BE2C (cell line): ENCODE results near the gene C1orf167.

Source experiments
- DNase-seq: peaks from one replicate; pipeline ENCODE4 v3.0.0-alpha.2; 2020
- H3K27me3 ChIP-seq: fragments of 250-450 bp; sonication (Bioruptor Pico); 2 replicates; pipeline ENCODE4 v1.5.1; 2020; ENCODE audit warnings: mild to moderate bottlenecking
- H3K36me3 ChIP-seq: fragments of 250-450 bp; sonication (Bioruptor Pico); 2 replicates; pipeline ENCODE4 v1.5.1; 2020; ENCODE audit warnings: mild to moderate bottlenecking
- H3K4me1 ChIP-seq: fragments of 250-450 bp; sonication (Bioruptor Pico); 2 replicates; pipeline ENCODE4 v1.5.1; 2020
- H3K4me3 ChIP-seq: 2 replicates; pipeline ENCODE4 v1.5.1; 2011; ENCODE audit warnings: low read depth, low read length
- H3K9me3 ChIP-seq: fragments of 250-450 bp; sonication (Bioruptor Pico); 2 replicates; pipeline ENCODE4 v1.5.1; 2020
- TF ChIP-seq, protein P1 (sequence below): IDR thresholded peaks from 2 replicates; pipeline ENCODE4 v1.5.1; 2012; ENCODE audit warnings: mild to moderate bottlenecking, low read depth, low read length

The C1orf167 gene

DNA sequence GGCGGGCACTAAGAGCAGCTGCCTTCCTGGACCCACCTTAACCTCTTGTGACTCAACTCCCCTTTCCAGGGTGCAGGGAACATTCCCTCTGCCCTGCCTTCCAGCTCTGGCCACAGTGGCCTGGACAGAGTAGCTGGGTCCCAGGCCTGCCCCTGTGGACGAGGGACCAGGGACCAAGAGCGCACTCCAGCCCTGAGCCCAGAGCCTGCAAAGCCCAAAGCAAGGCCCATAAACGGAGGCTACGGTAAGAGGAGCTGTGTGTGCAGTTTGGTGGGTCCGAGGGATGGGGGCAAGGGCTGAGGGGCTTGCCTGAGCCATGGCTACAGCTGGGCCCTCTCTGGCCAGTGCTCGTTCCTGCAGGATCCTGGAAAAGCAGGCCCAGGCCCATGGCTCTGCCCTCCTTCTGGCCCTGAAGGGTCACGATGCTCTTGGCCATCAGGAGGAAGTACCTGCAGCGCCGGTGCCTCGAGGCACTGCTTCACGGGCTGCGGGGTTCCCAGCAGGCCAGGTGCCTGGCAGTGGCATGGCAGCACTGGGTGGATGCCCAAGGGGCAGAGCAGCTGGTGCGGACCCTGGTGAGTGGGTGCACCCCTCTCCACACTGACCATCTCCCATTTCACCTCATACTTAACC is 25.9 kb downstream of the C1orf167 start:
- DNase-seq: no peak
- Histone ChIP-seq H3K4me1 (no peaks in the 10 kb centered on the region), H3K27me3 (no peaks in the 10 kb centered on the region), H3K4me3 (no peak overlapping the region), H3K36me3 (no peaks in the 10 kb centered on the region), H3K9me3 (no peaks in the 10 kb centered on the region)
- TF ChIP-seq, protein P1, sequence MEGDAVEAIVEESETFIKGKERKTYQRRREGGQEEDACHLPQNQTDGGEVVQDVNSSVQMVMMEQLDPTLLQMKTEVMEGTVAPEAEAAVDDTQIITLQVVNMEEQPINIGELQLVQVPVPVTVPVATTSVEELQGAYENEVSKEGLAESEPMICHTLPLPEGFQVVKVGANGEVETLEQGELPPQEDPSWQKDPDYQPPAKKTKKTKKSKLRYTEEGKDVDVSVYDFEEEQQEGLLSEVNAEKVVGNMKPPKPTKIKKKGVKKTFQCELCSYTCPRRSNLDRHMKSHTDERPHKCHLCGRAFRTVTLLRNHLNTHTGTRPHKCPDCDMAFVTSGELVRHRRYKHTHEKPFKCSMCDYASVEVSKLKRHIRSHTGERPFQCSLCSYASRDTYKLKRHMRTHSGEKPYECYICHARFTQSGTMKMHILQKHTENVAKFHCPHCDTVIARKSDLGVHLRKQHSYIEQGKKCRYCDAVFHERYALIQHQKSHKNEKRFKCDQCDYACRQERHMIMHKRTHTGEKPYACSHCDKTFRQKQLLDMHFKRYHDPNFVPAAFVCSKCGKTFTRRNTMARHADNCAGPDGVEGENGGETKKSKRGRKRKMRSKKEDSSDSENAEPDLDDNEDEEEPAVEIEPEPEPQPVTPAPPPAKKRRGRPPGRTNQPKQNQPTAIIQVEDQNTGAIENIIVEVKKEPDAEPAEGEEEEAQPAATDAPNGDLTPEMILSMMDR: no peak

DNA sequence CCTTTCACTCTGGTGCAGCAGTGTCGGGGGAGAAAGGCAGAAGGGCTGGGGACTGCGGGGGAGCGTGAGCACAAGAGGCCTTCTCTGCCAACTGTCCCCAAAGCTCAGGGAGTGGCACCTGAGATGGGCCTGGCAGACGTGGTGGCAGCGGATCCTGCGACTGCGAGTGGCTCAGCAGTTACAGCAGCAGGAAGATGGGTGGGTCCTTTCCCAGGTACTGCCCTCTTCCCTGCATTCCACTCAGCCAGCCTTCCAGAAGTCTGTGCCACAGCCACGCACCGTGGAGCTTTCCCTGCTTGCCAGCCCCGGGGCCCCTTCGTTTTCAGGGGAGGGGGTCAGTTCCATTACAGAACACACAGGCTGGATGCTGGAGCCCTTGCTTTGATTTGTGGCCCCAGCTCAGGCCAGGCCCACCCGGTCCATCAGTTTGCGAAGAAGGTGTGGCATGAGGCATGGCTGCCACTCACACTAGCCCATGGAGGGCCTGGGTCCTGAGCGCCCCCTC is 26.6 kb downstream of the C1orf167 start:
- no peaks in the 10 kb centered on the region for H3K9me3 ChIP-seq
- H3K36me3 ChIP-seq: no peaks in the 10 kb centered on the region
- no peaks in the 10 kb centered on the region for H3K4me1 ChIP-seq
- H3K27me3 ChIP-seq: no peaks in the 10 kb centered on the region
- H3K4me3 ChIP-seq: no peak overlapping the region
- no peak for DNase-seq
- TF ChIP-seq, protein P1: no peak

DNA sequence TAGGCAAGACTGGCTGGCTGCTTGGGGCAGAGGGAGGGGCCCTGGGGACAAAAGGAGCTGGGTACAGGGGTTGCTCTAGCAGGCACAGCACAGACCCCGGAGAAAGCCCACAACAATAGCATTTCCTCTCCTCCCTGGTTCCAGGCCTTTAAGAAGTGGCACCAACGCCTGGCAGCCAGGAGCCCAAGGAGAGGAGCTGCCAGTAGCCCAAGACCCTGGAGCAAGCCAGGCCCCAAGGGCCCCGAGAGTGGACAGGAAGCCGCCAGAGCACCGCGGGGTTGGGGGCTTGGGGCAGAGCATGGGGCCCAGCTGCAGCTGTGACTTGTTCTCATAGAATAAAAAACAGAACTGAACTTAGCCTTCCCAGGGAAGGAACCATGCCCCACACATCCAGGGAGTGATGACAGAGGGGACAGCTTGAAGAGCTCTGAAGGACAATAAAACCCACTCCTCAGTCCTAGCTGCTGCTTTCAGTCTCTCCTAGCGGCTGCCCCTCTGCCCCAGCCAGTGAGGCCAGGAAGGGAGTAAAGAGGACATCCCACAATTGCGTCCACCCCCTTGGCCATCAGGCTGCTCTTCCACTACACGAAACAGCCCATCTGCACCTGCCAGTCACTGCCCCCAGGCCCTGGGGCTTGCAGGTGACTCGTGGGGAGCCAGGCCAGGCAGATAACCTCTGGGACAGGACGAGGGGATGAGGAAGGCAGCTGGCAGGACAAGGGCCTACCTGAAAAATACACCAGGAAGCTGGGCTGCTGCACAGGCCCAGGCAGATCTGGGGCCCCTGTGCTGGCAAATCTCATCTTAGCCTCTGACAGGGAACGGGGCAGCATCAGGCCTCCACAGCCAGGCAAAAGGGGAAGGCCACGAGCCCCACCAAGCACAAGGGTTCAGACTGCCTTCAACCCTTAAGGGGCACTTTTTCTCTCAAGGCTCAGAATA is 27.4 kb downstream of the C1orf167 start:
- no peaks in the 10 kb centered on the region for H3K27me3 ChIP-seq
- no peaks in the 10 kb centered on the region for H3K36me3 ChIP-seq
- no peak for DNase-seq
- no peaks in the 10 kb centered on the region for H3K4me1 ChIP-seq
- H3K4me3 ChIP-seq: no peak overlapping the region
- no peaks in the 10 kb centered on the region for H3K9me3 ChIP-seq
- TF ChIP-seq, protein P1: no peak

DNA sequence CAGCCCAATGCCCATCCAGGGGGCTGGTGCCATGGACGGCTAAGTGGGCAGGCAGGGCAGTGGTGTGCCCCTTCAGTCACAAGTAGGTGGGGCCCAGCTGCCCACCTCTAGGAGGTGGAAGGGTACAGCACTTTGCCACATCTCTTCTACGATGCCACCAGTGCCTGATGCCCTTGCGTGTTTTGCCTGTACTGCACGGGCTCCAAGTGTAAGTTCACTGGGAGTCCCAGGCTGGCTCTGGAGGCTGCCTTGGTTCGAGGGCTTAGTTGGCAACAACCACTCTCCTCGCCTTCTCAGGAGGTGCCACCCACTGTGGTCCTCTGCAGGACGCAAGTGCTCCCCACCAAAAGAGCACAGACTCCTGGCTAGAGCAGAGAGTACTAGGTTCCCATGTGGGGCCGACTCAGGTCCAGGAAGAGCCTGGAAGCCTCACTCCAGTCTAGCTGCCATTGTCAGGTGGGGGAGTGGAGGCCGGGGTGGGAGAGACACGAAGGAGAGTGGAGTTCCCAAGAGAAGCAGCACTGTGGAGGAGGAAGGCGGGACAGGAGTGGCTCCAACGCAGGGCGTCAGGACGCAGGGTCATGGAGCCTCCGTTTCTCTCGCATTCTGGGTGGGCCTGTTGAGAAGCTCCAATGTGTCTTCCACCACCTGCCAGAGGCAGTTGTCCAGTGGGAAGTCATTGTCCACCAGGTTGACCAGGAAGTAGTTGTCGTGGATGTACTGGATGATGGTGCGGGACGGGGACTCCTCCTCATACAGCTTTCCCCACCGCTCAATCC is 28.3 kb downstream of the C1orf167 start:
- TF ChIP-seq, protein P1: no peak
- Histone ChIP-seq H3K4me3 (no peak overlapping the region), H3K36me3 (no peaks in the 10 kb centered on the region)

DNA sequence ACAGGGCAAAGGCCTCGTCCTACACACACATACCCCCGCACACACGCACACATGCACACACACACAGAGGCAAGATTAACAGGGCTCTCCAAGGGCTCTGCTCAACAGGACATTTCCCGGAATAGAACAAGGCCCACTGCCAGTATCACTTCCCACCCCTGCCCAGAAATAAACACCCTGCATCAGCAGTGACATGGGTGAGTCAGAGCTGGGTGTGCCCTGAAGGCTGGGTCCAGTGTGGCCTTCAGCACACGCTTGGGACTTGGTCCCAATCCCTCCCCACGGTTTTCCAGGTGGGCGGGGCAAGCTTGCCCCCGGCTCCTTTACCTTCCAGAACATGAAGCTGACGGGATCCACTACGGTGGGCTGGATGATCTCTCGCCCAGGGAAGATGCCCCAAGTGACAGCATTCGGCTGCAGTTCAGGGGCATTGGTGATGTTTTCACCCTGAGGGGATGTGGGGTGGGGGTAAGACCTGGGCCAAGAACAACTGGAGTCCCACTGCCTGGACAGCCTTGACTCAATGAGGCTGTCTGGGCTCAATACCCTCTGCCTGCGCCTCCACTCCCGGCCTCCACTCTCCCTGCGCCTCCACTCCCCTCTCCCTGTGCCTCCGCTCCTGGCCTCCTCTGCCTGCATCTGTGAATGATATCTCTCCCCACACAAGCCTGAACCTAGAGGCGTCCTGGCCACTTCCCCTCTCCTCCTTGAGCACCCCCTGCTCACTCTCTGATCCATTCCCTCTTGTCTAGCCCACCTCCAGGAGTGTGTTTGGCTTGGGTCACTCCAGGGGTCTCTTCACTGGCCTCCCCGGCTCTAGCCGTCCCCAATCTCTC is 29.1 kb downstream of the C1orf167 start:
- no peaks in the 10 kb centered on the region for H3K36me3 ChIP-seq
- H3K4me3 ChIP-seq: no peak overlapping the region
- H3K4me1 ChIP-seq: no peaks in the 10 kb centered on the region
- DNase-seq: no peak
- H3K27me3 ChIP-seq: no peaks in the 10 kb centered on the region
- no peaks in the 10 kb centered on the region for H3K9me3 ChIP-seq
- TF ChIP-seq, protein P1: no peak

More for the DNA sequence above, 28.3 kb downstream of the C1orf167 start:
- no peaks in the 10 kb centered on the region for H3K9me3 ChIP-seq
- no peaks in the 10 kb centered on the region for H3K4me1 ChIP-seq
- H3K27me3 ChIP-seq: no peaks in the 10 kb centered on the region
- DNase-seq: no peak
